ENCODE results near the gene TPM1.
"Not testable (repeated sequence)": the region's sequence is repeated elsewhere in the genome, so short reads cannot be mapped to it uniquely, and the experiment has no call there.

TPM1 gene

DNA sequence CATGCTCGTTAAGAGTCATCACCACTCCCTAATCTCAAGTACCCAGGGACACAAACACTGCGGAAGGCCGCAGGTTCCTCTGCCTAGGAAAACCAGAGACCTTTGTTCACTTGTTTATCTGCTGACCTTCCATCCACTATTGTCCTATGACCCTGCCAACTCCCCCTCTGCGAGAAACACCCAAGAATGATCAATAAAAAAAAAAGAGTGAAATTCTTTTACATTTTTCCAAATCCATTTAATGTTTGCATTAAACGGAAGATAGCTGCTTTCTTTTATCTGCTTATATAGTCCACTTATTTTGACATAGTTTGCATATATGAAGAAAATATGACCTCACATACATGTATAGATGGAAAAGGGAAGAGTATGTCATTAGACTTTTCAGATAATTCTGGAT lies 57.0 kb downstream of the TPM1 start:
- H3K9me3 ChIP-seq (ENCODE audit: control extremely low read depth in 1 of 5, control insufficient read depth in 4 of 5, insufficient read depth in 2 of 5, low read depth in 1 of 5, low read length in 4 of 5); DNase-seq; H3K36me3 ChIP-seq (ENCODE audit: control insufficient read depth in 4 of 4, insufficient read depth in 4 of 4, low read length in 3 of 4); H3K4me3 ChIP-seq (ENCODE audit: control insufficient read depth in 1 of 7, extremely low read depth in 1 of 7, insufficient read depth in 4 of 7, low read depth in 2 of 7, low read length in 6 of 7); H3K27me3 ChIP-seq (replicated peaks in 2 of 5; ENCODE audit: control insufficient read depth in 4 of 5, insufficient read depth in 5 of 5, low read length in 4 of 5); POLR2A ChIA-PET; H3K27ac ChIP-seq (ENCODE audit: insufficient read depth in 1 of 2, low read depth in 1 of 2, low read length in 2 of 2, poor library complexity in 1 of 2, severe bottlenecking in 2 of 2): not testable (repeated sequence)
- no CpG with 5 or more reads among the region's 5 CpGs for WGBS (ENCODE audit: insufficient coverage)
- H3K4me1 ChIP-seq (ENCODE audit: control extremely low read depth in 1 of 4, control insufficient read depth in 4 of 4, insufficient read depth in 4 of 4, low read length in 3 of 4), result peaks cover 0 to 26% (median 6%) of the 10 kb centered on the region in 4 experiments
- CTCF ChIA-PET, result interaction anchor here (0.7 kb wide), 1 partner anchor 911 kb away, joined by 3 read pairs; no protein-coding TSS in a partner anchor

DNA sequence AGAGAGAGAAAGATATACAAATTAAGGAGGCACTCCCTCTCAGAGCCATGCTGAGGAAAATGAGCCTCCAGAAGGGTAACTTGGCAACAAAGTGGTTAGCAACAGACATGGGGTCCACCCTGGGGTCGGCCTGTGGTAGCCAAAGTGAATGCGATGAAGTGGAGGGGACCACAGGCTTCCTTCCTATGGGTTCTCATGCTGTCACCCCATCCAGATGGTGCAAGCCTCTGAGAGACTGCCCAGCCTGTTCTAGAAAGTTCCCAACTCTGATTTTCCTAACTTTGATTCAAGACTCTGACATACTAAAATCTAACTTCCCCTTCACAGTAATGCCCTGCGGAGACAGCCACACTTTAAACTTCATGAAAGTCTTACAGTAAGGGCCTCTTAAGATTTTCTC lies 60.9 kb downstream of the TPM1 start:
- POLR2A ChIA-PET, result no interaction called here
- Histone ChIP-seq H3K27ac (ENCODE audit: insufficient read depth in 1 of 2, low read depth in 1 of 2, low read length in 2 of 2, poor library complexity in 1 of 2, severe bottlenecking in 2 of 2) (no peak overlapping the region), H3K4me1 (ENCODE audit: control extremely low read depth in 1 of 4, control insufficient read depth in 4 of 4, insufficient read depth in 4 of 4, low read length in 3 of 4) (peaks cover 0 to 22% (median 2%) of the 10 kb centered on the region in 4 experiments), H3K36me3 (ENCODE audit: control insufficient read depth in 4 of 4, insufficient read depth in 4 of 4, low read length in 3 of 4) (no peaks in the 10 kb centered on the region), H3K4me3 (ENCODE audit: control insufficient read depth in 1 of 7, extremely low read depth in 1 of 7, insufficient read depth in 4 of 7, low read depth in 2 of 7, low read length in 6 of 7) (no peak overlapping the region), H3K9me3 (ENCODE audit: control extremely low read depth in 1 of 5, control insufficient read depth in 4 of 5, insufficient read depth in 2 of 5, low read depth in 1 of 5, low read length in 4 of 5) (peaks cover 0 to 3% (median 0%) of the 10 kb centered on the region in 5 experiments), H3K27me3 (replicated peaks in 2 of 5; ENCODE audit: control insufficient read depth in 4 of 5, insufficient read depth in 5 of 5, low read length in 4 of 5) (no peaks in the 10 kb centered on the region)
- peak in 2 of 3 donors; percentile 87 to 89 for DNase-seq
- CTCF ChIA-PET, result no interaction called here
- WGBS (ENCODE audit: insufficient coverage), result 10% methylated on average over 3 of the region's 3 CpGs

DNA sequence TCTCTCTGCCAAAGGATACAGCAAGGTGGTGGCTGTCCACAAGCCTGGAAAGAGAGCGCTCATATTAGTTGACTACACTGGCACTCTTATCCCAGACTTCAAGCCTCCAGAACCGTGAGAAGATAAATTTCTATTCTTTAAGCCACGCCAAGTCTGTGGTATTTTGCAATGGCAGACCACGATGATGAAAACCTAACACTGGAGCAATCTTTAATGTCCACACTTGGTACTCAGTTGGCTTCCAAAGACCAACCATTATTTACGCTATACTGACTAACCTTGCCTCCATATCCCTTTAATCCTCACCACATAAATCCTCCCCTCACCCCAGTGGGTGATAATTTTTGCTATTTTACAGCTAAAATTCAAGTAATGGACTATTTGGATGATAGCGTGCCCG lies 62.2 kb downstream of the TPM1 start:
- Histone ChIP-seq H3K36me3 (ENCODE audit: control insufficient read depth in 4 of 4, insufficient read depth in 4 of 4, low read length in 3 of 4) (no peaks in the 10 kb centered on the region), H3K27me3 (replicated peaks in 2 of 5; ENCODE audit: control insufficient read depth in 4 of 5, insufficient read depth in 5 of 5, low read length in 4 of 5) (no peaks in the 10 kb centered on the region), H3K27ac (ENCODE audit: insufficient read depth in 1 of 2, low read depth in 1 of 2, low read length in 2 of 2, poor library complexity in 1 of 2, severe bottlenecking in 2 of 2) (no peak overlapping the region), H3K4me1 (ENCODE audit: control extremely low read depth in 1 of 4, control insufficient read depth in 4 of 4, insufficient read depth in 4 of 4, low read length in 3 of 4) (peaks cover 0 to 22% (median 2%) of the 10 kb centered on the region in 4 experiments), H3K9me3 (ENCODE audit: control extremely low read depth in 1 of 5, control insufficient read depth in 4 of 5, insufficient read depth in 2 of 5, low read depth in 1 of 5, low read length in 4 of 5) (peaks cover 0 to 3% (median 0%) of the 10 kb centered on the region in 5 experiments), H3K4me3 (ENCODE audit: control insufficient read depth in 1 of 7, extremely low read depth in 1 of 7, insufficient read depth in 4 of 7, low read depth in 2 of 7, low read length in 6 of 7) (no peak overlapping the region)
- ChIA-PET POLR2A (no interaction called here), CTCF (interaction anchor here (1.2 kb wide), 1 partner anchor 12 kb away, joined by 3 read pairs; no protein-coding TSS in a partner anchor)
- no peak for DNase-seq
- 74% methylated on average over 7 of the region's 7 CpGs for WGBS (ENCODE audit: insufficient coverage)

DNA sequence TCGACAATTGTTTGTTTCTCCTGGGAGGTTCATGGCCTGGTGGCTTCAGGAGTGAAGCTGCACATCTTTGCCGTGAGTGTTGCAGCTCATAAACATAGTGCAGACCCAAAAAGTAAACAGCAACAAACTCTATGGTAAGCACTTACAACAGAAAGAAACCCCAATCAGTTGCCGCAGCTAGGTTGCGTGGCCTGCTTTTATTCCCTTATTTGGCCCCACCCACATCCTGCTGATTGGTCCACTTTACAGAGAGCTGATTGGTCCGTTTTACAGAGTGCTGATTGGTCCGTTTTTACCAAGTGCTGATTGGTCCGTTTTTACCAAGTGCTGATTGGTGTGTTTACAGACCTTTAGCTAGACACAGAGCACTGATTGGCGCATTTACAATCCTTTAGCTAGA lies 62.8 kb downstream of the TPM1 start:
- 84% methylated on average over 8 of the region's 8 CpGs for WGBS (ENCODE audit: insufficient coverage)
- peaks cover 0 to 22% (median 2%) of the 10 kb centered on the region in 4 experiments for H3K4me1 ChIP-seq (ENCODE audit: control extremely low read depth in 1 of 4, control insufficient read depth in 4 of 4, insufficient read depth in 4 of 4, low read length in 3 of 4)
- CTCF ChIA-PET, result interaction anchor here (1.2 kb wide), 1 partner anchor 12 kb away, joined by 3 read pairs; no protein-coding TSS in a partner anchor
- POLR2A ChIA-PET; H3K36me3 ChIP-seq (ENCODE audit: control insufficient read depth in 4 of 4, insufficient read depth in 4 of 4, low read length in 3 of 4); DNase-seq; H3K9me3 ChIP-seq (ENCODE audit: control extremely low read depth in 1 of 5, control insufficient read depth in 4 of 5, insufficient read depth in 2 of 5, low read depth in 1 of 5, low read length in 4 of 5); H3K27ac ChIP-seq (ENCODE audit: insufficient read depth in 1 of 2, low read depth in 1 of 2, low read length in 2 of 2, poor library complexity in 1 of 2, severe bottlenecking in 2 of 2); H3K27me3 ChIP-seq (replicated peaks in 2 of 5; ENCODE audit: control insufficient read depth in 4 of 5, insufficient read depth in 5 of 5, low read length in 4 of 5); H3K4me3 ChIP-seq (ENCODE audit: control insufficient read depth in 1 of 7, extremely low read depth in 1 of 7, insufficient read depth in 4 of 7, low read depth in 2 of 7, low read length in 6 of 7): not testable (repeated sequence)

DNA sequence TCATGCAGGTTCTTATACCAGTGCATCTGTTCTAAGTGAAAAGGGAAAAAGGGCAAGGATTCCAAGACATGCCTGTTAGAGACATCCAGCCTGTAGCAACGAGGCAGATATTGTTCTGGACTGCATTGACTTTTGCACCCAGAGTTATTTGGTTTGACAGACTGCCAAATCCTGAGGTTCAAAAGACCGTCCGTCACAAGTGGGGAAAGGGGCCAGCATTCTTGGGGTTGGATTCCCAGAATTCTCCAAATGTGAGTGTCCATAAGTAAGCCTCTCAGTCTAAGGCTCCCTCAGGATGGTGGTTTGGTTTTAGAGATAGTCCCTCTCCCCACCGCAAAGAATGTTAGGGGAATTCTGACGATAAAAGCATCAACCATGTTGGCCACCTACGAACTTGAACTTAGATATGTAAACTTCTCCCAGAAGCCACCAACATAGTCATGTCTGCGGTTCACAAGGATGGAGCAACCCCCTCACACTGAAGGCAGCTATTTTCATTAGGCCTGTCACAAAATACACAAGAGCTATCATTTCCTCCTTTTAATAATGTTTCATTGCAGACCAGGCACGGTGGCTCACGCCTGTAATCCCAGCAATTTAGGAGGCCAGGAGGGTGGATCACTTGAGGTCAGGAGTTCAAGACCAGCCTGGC lies 65.5 kb downstream of the TPM1 start:
- no peak overlapping the region for H3K4me3 ChIP-seq (ENCODE audit: control insufficient read depth in 1 of 7, extremely low read depth in 1 of 7, insufficient read depth in 4 of 7, low read depth in 2 of 7, low read length in 6 of 7)
- H3K9me3 ChIP-seq (ENCODE audit: control extremely low read depth in 1 of 5, control insufficient read depth in 4 of 5, insufficient read depth in 2 of 5, low read depth in 1 of 5, low read length in 4 of 5), result peaks cover 0 to 3% (median 0%) of the 10 kb centered on the region in 5 experiments
- no peak for DNase-seq
- ChIA-PET CTCF (interaction anchor here (1.1 kb wide), 1 partner anchor 61 kb away, joined by 3 read pairs; no protein-coding TSS in a partner anchor), POLR2A (no interaction called here)
- H3K27ac ChIP-seq (ENCODE audit: insufficient read depth in 1 of 2, low read depth in 1 of 2, low read length in 2 of 2, poor library complexity in 1 of 2, severe bottlenecking in 2 of 2), result no peak overlapping the region
- H3K4me1 ChIP-seq (ENCODE audit: control extremely low read depth in 1 of 4, control insufficient read depth in 4 of 4, insufficient read depth in 4 of 4, low read length in 3 of 4), result peaks cover 0 to 41% (median 4%) of the 10 kb centered on the region in 4 experiments
- H3K36me3 ChIP-seq (ENCODE audit: control insufficient read depth in 4 of 4, insufficient read depth in 4 of 4, low read length in 3 of 4), result no peaks in the 10 kb centered on the region
- no peaks in the 10 kb centered on the region for H3K27me3 ChIP-seq (replicated peaks in 2 of 5; ENCODE audit: control insufficient read depth in 4 of 5, insufficient read depth in 5 of 5, low read length in 4 of 5)
- 97% methylated on average over 9 of the region's 9 CpGs for WGBS (ENCODE audit: insufficient coverage)

DNA sequence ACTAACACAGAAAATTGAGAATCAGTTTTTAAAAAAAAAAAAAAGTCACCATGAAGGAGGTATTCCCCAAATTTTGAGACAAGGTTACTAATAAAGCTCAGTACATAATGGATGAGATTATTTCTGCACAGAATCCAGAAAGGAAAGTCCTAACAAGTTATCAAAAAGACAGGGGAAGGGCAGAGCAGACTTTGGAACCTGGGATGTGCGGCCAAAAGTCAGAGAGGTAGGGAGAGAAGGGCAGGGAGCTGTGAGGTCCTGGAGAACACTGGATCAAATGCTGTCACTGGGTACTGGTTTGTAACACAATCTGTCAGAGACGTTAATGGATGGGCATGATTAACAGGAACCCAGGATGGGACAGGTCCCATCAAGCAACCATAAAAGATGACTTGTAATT lies 67.0 kb downstream of the TPM1 start:
- POLR2A ChIA-PET, result no interaction called here

DNA sequence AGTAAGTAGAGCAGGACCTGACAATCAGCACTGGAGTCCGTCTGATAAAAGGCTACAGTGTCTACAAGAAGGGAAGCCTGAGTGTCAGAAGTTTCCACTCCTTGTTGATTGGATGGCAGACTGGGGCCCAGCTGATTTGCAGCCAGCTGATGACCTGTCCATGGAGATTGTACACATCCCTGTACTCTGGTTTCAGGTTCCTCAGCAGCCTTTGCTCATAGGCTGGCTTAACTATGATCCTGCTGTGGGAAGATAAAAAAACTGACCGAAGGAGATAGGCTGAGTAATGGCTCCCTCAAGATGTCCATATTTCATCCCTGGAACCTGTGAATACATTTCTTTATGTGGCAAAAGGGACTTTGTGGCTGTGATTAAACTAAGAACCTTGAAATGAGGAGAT lies 67.4 kb downstream of the TPM1 start:
- H3K27ac ChIP-seq (ENCODE audit: insufficient read depth in 1 of 2, low read depth in 1 of 2, low read length in 2 of 2, poor library complexity in 1 of 2, severe bottlenecking in 2 of 2), result no peak overlapping the region
- peaks cover 0 to 28% (median 2%) of the 10 kb centered on the region in 4 experiments for H3K4me1 ChIP-seq (ENCODE audit: control extremely low read depth in 1 of 4, control insufficient read depth in 4 of 4, insufficient read depth in 4 of 4, low read length in 3 of 4)
- 100% methylated on average over 2 of the region's 2 CpGs for WGBS (ENCODE audit: insufficient coverage)
- no peak overlapping the region for H3K4me3 ChIP-seq (ENCODE audit: control insufficient read depth in 1 of 7, extremely low read depth in 1 of 7, insufficient read depth in 4 of 7, low read depth in 2 of 7, low read length in 6 of 7)
- H3K27me3 ChIP-seq (replicated peaks in 2 of 5; ENCODE audit: control insufficient read depth in 4 of 5, insufficient read depth in 5 of 5, low read length in 4 of 5), result no peaks in the 10 kb centered on the region
- ChIA-PET CTCF (no interaction called here), POLR2A (no interaction called here)
- H3K36me3 ChIP-seq (ENCODE audit: control insufficient read depth in 4 of 4, insufficient read depth in 4 of 4, low read length in 3 of 4), result no peaks in the 10 kb centered on the region
- H3K9me3 ChIP-seq (ENCODE audit: control extremely low read depth in 1 of 5, control insufficient read depth in 4 of 5, insufficient read depth in 2 of 5, low read depth in 1 of 5, low read length in 4 of 5), result peaks cover 0 to 3% (median 0%) of the 10 kb centered on the region in 5 experiments
- no peak for DNase-seq

More for the DNA sequence above, 67.0 kb downstream of the TPM1 start:
- 94% methylated on average over 2 of the region's 2 CpGs for WGBS (ENCODE audit: insufficient coverage)
- no peaks in the 10 kb centered on the region for H3K36me3 ChIP-seq (ENCODE audit: control insufficient read depth in 4 of 4, insufficient read depth in 4 of 4, low read length in 3 of 4)
- peaks cover 0 to 3% (median 0%) of the 10 kb centered on the region in 5 experiments for H3K9me3 ChIP-seq (ENCODE audit: control extremely low read depth in 1 of 5, control insufficient read depth in 4 of 5, insufficient read depth in 2 of 5, low read depth in 1 of 5, low read length in 4 of 5)
- no peaks in the 10 kb centered on the region for H3K27me3 ChIP-seq (replicated peaks in 2 of 5; ENCODE audit: control insufficient read depth in 4 of 5, insufficient read depth in 5 of 5, low read length in 4 of 5)
- H3K27ac ChIP-seq (ENCODE audit: insufficient read depth in 1 of 2, low read depth in 1 of 2, low read length in 2 of 2, poor library complexity in 1 of 2, severe bottlenecking in 2 of 2), result no peak overlapping the region
- CTCF ChIA-PET, result no interaction called here
- DNase-seq, result no peak
- H3K4me3 ChIP-seq (ENCODE audit: control insufficient read depth in 1 of 7, extremely low read depth in 1 of 7, insufficient read depth in 4 of 7, low read depth in 2 of 7, low read length in 6 of 7), result no peak overlapping the region
- H3K4me1 ChIP-seq (ENCODE audit: control extremely low read depth in 1 of 4, control insufficient read depth in 4 of 4, insufficient read depth in 4 of 4, low read length in 3 of 4), result peaks cover 0 to 32% (median 2%) of the 10 kb centered on the region in 4 experiments
